ENCODE measurements around the gene CYP46A1. TPM values are rescaled to one million over a fixed set of nuclear protein-coding genes. Genes with fewer than 3 reads are reported as not detected.

CYP46A1 gene
- total RNA-seq, 4 donors from 2014 or later, result 0.13 to 2.5 TPM; not detected in 2

- no peaks in the 10 kb centered on the region for H3K4me1 ChIP-seq
- TF ChIP-seq POLR2A (IDR thresholded peaks at IDR 0.05) (no peak), CTCF (IDR thresholded peaks at IDR 0.05) (no peak)
- no peaks in the 10 kb centered on the region for H3K27me3 ChIP-seq
- no peak overlapping the region for H3K27ac ChIP-seq
- no peak overlapping the region for H3K4me3 ChIP-seq
- no peaks in the 10 kb centered on the region for H3K9me3 ChIP-seq
- H3K36me3 ChIP-seq, result no peaks in the 10 kb centered on the region
- peak in 2 of 3 donors; percentile 29 to 30 for DNase-seq
Observed at GRCh38 chr14:99716091-99716849, 32.2 kb downstream of the CYP46A1 start.

- H3K27me3 ChIP-seq, result no peaks in the 10 kb centered on the region
- no peak for TF ChIP-seq POLR2A (IDR thresholded peaks at IDR 0.05)
- no peak for TF ChIP-seq CTCF (IDR thresholded peaks at IDR 0.05)
- no peaks in the 10 kb centered on the region for H3K9me3 ChIP-seq
- DNase-seq, result peak in 2 of 3 donors; percentile 3 to 37
- no peaks in the 10 kb centered on the region for H3K4me1 ChIP-seq
- H3K27ac ChIP-seq, result no peak overlapping the region
- no peak overlapping the region for H3K4me3 ChIP-seq
- H3K36me3 ChIP-seq, result no peaks in the 10 kb centered on the region
Observed at GRCh38 chr14:99716850-99717681, 33.0 kb downstream of the CYP46A1 start.

DNA sequence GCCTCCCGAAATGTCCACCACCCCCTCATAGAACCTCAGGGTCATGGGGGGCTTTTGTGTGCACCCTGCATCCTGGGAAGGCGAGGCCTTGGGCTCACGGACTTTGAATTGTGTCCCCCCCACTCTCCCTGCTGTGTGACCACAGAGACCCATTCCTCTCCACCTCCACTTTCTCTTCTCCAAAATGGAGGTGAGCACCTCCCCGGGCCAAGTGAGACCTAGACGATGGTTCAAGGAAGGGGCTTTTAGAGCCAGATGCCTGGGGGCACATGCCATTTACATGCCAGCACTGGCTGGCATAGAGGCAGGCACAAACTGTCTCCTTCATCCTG is 33.5 kb downstream of the CYP46A1 start:
- H3K4me3 ChIP-seq, result no peak overlapping the region
- no peaks in the 10 kb centered on the region for H3K4me1 ChIP-seq
- H3K27ac ChIP-seq, result no peak overlapping the region
- H3K36me3 ChIP-seq, result no peaks in the 10 kb centered on the region
- H3K9me3 ChIP-seq, result no peaks in the 10 kb centered on the region
- DNase-seq, result no peak
- TF ChIP-seq CTCF (IDR thresholded peaks at IDR 0.05) (no peak), POLR2A (IDR thresholded peaks at IDR 0.05) (no peak)
- no peaks in the 10 kb centered on the region for H3K27me3 ChIP-seq

DNA sequence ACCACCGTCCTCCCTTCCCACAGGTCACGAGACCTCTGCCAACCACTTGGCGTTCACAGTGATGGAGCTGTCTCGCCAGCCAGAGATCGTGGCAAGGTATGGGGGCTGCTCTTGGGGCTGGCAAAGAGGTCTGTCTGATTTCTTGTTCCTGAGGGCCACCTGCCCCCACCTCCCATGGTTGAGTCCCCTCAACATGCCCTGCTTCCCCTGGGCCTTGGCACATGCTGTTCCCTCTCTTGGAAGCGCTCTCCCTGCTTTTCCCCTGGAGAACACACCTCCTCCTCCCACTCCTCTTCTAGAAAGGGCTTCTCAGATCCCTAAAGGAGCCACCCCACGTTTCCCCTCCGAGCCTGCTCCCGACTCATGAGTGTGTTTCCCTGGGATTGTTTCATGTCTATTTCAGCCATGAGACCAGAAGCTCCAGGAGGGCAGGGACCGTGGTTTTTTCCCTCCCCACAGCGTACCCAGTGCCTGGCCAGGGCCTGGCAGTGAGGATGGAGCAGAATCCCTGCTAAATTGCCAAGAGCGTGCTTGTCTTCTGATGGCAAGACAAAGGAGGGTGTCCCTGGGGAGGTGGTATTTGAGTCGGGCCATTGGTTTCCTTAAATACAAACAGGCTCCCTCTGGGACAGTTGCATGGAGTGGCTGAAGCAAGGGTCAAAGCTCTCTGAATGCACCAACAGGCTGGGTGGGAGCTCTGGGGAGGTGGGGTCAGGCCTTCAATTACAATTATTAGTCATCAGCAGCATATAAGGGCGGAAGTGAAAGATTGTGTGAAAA is 34.1 kb downstream of the CYP46A1 start:
- H3K9me3 ChIP-seq, result no peaks in the 10 kb centered on the region

More for the DNA sequence above, 34.1 kb downstream of the CYP46A1 start:
- DNase-seq, result peak in 2 of 3 donors; percentile 8 to 27
- no peak overlapping the region for H3K27ac ChIP-seq
- H3K4me1 ChIP-seq, result no peaks in the 10 kb centered on the region
- no peaks in the 10 kb centered on the region for H3K36me3 ChIP-seq
- no peak overlapping the region for H3K4me3 ChIP-seq
- TF ChIP-seq POLR2A (IDR thresholded peaks at IDR 0.05), result no peak
- TF ChIP-seq CTCF (IDR thresholded peaks at IDR 0.05), result no peak
- no peaks in the 10 kb centered on the region for H3K27me3 ChIP-seq

Data from Peyer's patch (tissue), 4 donors.